ENCODE measurements around the gene LRCH1.

LRCH1 gene

DNA sequence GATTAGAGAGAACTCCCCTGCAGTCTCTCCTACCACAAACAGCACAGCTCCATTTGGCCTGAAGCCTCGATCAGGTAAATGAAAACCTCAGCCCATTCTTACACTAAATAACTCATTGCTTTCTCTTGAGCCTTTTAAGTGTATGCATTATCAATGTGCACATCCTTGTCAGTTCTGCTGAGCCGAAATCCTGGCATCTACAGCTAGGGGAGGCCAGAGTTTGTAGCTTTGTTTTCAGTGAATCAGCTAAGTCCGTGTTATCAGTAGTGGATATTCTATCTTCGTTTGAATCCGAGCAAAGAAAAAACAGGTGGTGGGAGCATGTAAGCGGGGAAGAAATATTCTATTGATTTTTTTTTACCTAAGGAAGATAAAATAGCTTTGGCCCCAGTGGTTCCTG is 159.6 kb downstream of the LRCH1 start:
- no peak for DNase-seq (ENCODE audit: low spot score)

DNA sequence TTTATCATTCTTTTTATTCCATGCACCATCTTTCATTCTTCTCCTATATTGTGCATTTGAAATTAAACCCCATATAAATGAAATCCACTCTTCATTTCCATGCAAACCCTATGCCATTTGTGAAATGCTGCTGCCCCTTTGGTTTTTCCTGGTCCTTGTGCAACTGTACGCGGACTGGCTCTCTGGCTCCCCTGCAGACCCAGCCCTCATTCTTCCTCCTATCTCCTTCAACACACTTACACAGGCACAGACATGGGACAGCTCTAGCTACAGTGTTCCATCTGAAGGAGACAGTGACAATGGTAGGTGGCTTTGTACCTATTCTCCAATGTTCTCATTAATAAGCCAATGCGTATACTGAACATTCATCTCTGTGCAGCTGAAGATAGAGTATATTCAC is 162.4 kb downstream of the LRCH1 start:
- no peak for DNase-seq (ENCODE audit: low spot score)

DNA sequence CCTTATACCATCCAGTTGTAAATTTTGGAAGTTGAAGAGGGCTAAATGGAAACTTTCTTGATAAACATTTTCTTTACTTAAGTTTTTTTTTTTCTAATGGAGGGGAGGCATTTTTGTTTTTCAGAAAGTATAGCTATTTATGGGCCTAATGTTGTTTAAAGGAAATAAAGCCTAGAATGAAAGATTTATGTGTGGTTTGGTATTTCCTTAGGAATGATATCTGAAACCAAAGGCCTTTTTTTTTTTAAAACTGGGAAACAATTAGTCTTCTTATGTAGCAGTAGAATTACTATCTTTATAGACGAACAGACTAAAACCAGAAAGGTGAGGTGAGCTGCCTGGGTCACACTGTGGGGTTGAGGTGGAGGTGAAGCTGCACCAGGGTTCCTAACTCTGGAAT is 163.9 kb downstream of the LRCH1 start:
- DNase-seq (ENCODE audit: low spot score) = no peak

DNA sequence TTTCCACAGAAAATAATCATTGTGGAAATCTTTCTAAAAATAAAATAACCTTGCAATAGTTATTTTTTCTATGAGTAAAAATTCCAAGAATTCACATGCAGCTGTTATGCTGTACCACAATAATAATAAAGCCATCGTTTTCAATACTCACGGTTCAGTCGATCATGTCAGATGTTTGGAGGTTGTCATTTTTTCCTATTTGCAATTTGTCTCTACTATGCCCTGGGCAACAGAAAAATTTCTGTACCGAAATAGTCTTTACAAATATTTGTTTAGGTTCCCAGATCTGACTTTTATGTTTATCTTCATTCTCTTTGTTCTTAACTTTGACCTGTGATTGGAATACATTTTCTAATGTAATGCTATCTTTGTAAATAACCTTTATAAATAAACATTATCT is 164.3 kb downstream of the LRCH1 start:
- no peak for DNase-seq (ENCODE audit: low spot score)

DNA sequence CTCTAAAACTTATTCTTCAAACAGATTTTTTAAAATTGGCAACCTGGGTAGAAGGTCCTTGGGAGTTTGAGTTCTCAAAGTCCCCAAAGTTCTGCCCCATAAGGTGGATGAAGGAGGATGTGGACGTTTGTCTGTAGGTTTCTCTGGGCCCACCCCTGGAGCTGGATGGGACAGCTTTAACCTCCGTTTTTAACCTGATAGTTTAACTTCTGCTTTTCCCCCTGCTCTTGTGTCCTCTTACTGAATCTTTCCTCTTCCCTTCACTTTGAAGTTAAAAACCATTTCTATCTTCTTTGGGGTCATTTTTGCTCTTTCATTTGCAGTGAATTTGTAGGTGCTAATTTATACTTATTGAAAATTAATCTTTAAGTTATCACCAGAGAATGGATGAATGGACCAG is 164.9 kb downstream of the LRCH1 start:
- DNase-seq (ENCODE audit: low spot score) = no peak

DNA sequence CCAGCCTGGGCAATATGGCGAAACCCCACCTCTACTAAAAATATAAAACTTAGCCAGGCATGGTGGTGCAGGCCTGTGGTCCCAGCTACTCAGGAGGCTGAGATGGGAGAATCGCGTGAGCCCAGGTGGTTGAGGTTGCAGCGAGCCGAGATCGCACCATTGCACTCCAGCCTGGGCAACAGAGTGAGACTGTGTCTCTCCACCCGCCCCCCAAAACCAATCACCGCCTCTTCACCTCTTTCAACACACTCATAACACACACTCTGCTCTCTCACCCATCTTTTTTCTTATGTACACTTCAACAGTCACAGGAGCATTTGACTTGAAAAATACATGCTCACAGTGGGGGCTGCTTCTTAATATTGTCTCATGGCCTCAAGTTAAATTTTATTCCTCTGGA is 167.2 kb downstream of the LRCH1 start:
- DNase-seq (ENCODE audit: low spot score) = no peak

DNA sequence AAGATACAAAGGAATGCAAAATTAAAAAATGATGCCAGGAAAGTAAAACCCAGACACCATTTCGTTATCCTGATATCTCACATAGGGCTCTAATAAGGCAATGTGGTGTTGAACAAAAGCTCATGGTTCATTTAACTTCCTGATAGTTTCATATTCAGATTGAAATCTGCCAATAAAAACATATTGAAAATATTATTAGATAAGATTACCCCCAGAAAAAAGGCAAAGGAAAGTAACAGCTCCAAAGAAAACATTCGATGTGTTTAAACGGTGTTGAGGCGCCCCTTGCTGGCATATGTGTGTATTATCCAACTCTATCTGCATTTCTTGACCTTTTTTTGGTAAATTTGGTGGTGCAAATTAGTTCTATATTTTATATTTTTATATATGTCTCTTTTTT is 168.1 kb downstream of the LRCH1 start:
- no peak for DNase-seq (ENCODE audit: low spot score)

DNA sequence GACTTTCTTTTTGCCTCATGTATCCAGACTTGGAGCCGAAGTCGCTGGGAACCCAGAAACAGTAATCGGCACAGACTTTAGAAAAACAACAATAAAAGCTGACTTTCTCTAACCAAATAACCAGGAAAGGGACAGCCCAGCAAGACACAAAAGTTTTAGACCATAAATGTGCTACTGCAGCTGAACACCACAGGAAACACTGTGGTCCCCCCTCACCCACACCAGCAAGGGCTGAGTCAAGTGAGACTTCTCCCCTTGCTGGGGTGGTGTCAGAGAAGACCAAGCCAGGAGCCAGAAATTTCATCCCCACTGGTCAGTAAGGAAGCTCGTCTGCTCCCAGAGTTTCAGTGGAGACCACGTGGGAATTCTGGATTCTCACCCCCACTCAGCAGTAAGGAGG is 173.4 kb downstream of the LRCH1 start:
- DNase-seq (ENCODE audit: low spot score) = no peak

DNA sequence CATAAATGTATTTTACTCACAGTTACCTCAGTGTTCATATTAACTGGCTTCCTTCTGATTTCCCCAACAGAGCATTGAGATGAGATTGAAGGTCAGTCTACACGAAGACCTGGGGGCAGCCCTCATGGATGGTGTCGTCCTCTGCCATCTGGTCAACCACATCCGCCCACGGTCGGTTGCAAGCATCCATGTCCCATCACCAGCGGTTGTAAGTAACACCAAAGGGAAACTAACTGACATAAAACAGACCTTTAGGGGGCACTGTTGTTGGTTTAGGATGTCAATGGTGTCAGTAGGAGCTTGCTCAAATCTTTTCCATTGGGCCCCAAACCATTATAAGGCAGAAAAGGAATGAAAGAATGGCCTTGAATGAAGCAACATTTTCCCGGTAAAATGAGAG is 175.8 kb downstream of the LRCH1 start:
- DNase-seq (ENCODE audit: low spot score) = no peak

DNA sequence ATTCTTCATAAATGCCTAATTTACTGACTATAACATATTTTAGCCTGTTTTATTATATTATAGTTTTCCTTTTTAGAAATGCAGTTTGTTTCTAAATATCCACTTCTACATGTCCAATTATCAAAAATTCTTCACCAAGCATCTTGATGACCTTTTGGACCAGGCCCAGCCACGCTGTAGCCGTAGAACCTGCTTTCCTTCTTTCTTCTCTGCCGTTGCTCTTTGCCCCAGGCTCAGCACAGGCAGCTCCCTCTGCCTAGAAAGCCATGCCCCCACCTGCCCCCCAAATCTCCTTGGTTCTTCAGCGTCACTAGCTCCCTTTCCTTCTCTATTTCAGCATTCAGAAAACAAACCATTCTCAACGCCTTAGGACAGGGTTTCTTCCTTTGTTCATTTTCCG is 178.6 kb downstream of the LRCH1 start:
- DNase-seq (ENCODE audit: low spot score) = no peak

DNA sequence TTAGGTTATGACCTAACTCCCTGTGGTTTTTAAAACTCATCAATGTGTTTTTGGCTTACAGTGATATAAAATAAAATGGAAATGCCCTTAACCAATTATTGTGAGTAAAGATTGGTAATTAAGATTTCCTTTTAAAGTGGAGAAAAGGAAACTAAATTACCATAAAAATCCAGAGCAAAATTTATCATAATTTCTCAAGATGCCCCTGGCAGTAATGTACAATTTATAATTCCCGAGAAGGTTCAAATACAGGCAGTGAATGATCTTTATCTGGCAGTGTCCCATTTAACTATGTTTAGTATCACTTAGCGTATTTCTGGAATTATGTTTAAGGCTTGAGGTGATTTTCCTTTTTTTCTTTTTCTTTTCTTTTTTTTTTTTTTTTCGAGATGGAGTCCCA is 182.5 kb downstream of the LRCH1 start:
- DNase-seq (ENCODE audit: low spot score) = no peak

DNA sequence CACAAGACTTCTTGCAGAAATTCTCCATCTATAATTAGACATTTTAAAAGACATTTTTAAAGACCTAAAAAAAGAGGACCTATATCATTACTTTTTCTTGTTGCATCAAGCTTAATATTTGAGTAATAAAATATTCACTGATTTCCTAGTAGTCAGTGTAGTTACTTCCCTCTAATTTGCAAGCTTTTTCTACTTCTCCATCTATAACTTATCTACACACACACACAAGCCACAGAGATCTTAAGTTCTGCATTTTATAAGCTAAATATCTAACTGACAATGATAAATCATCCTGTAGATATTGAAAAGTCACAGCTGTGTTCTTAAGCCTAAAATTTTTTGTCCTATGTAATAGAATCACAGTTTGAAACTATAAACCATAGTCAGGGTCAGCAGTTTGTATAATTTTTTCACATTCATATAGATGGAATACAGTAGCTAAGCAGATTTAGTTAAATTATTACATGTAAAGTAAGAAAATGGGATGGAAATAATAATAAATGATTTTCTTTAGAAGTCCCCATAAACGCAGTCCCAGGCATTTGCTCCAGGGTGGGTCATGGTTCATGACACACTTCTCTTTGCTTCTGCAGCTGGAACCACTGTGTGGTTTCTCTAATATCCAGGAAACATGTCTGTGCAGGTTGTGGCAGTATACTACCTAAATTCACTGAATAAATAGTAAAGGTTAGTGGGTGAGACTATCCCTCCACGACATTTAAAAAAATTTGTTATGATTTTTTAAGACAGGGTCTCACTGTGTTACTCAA is 183.8 kb downstream of the LRCH1 start:
- DNase-seq (ENCODE audit: low spot score) = no peak

DNA sequence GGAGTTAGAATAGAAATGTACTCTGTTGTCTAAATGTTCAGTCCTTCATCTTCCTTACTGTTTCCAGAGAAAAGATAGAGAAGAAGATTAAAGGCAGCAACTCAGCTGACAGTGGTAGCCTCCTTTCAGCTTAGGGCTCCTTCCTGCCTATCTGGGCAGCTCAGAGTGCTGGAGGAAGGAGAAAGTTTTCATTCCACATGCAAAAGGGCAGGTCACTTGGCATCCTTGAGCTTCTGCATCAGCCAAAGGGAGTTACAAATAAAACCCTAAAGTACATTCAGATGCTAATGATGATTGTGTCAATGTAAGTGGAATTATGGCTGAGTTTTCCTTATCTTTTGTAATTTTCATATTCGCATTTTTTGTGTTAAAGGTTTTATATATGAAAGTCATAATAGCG is 185.1 kb downstream of the LRCH1 start:
- no peak for DNase-seq (ENCODE audit: low spot score)

DNA sequence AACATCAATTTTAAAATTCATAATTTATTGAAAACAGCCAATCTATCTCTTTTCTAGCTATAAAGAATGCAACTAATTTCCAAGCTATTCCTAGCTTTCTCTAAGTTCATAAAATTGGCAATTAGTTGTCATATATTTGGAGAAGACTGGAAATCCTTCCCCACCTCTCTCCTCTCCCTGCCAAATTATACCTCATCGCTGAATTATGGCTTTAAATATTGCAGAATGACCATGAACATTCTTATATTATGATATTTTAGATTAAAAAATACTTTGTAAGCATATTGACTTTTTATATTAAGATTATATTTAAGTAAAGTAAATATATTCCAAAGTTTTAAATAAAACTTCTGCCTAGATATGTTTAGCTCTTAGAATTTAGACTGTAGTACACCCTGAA is 185.8 kb downstream of the LRCH1 start:
- DNase-seq (ENCODE audit: low spot score) = no peak

DNA sequence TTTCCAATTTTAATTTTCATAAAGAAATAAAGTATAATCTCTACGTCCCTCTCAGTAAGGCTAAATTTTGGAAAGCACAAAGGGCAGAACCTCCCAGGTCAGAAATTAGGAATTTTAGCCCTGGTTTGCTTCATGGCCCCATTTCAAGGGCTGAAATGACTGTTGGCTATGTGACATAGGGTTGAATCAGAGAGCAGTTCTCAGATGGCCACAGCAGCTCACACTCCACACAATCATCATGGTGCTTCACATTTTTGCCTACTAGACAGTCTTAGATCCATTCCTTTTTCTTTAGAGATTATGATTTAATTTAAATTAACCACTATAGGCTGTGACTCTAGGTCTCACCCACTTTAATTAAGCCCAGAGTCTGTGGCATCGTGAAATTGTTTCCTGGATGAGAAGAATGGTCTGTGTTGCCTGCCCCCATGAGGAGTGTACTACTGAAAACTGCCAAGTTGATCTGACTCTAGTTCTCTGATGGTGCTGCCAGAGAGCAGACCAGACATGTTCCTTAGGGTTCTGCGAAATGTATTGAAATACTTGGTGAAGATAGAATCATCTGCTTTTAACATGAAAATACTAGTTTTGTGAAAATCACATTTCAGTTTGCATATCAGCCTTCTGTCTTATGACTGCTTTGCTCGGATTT is 186.6 kb downstream of the LRCH1 start:
- DNase-seq (ENCODE audit: low spot score) = no peak

DNA sequence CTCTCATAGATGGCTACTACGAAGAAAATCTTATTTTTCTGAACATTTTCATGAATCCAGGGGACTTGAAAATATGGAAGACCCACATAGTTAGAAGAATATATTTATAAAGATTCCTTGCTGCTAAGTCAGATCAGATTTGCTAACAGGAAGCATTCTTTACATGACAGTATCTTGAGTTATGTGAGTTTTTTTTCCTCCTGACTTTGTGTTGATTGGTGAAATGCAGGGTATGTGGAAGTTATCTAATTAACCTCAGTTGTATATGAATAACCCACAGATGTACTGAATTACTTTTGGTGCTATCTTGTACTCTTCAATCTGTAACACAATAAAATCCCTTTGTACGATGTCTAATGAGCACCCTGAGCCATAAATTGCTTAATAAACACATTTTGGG is 190.2 kb downstream of the LRCH1 start:
- no peak for DNase-seq (ENCODE audit: low spot score)

DNA sequence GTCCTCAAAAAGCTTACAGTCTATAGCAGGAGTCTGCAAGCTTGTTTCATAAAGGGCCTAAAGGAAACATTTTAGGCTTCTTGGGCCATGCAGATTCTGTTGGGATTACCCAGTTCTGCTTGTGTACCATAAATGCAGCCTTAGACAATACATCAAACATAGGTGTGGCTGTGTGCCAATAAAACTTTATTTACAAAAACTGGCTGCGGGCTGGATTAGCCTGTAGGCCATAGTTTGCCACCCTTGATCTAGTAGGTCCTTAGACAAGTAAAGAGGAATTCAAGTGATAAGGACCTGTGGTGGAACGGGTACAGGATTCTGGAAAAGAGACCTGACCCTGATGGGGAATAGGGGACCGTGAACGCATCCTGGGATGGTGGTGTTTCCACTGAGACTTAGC is 192.1 kb downstream of the LRCH1 start:
- no peak for DNase-seq (ENCODE audit: low spot score)

DNA sequence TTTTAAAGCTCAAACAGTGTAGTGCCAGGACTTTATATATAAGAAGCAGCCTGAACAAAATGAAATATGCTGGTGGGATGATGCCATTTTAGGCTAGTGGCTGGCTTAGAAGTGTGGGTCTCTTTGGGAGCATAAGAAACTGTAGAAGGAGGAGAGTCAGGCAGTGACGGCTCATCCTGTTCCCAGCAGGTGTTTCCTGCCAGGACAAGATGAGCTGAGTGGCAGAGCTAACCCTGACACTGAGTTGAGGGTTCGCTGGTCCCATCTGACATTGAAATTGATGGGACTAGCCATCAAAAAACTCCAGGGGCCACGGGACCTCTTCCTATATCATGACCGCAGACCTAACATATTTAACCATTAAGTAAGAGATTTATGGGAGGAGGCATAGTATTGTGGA is 192.7 kb downstream of the LRCH1 start:
- no peak for DNase-seq (ENCODE audit: low spot score)

DNA sequence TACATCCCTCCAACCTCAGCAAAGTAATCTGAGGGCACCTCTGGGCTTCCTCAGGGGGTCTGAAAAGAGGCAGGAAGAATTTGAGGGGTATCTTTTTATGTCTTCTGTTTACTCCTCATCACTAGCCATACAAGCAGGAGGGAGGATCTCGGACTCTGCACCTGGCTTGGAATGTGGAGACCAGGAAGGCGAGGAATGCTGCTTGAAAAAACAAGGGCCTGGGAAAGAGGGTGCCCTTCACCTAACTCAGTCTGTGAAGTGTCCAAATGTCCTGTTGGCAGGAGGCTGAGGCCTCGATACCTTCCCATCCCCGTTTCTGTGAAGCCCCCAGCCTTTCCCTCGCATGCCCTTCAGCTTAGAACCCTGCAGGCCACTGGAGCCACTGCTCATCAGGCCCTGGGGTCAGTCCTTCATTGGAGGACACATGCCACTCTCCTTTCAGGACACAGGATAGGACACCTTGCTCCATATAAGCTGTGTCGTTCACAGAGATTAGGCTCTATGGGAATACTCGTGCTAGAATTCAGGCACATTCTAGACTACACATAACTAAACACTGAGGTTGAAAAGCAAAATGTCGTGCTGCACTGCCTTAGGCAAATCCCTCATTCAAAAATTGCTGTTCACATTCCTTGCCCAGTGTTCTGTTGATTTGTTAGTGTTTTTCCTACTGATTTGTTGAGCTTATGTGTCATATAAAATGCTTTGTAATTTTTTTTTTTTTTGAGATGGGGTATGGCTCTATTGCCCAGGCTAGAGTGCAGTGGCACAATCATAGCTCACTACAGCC is 194.3 kb downstream of the LRCH1 start:
- no peak for DNase-seq (ENCODE audit: low spot score)

DNA sequence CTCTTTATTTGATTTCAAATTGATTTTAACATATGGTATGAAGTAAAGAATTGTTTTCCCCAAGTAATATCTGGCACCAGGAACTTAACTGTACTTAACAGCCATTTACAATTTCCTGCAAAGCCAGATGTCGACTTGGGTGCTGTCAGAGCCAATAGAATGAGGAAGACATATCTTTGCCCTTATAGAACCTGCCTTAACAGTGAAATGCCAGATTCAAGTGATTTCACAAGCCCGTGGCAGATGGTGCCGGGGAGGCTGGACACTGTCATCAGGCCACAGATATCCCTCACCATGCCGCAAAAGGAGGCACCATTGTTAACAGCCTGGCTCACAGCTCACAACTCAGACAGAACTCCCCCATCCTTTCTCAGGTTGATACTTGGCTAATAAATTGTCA is 195.3 kb downstream of the LRCH1 start:
- DNase-seq (ENCODE audit: low spot score) = no peak

DNA sequence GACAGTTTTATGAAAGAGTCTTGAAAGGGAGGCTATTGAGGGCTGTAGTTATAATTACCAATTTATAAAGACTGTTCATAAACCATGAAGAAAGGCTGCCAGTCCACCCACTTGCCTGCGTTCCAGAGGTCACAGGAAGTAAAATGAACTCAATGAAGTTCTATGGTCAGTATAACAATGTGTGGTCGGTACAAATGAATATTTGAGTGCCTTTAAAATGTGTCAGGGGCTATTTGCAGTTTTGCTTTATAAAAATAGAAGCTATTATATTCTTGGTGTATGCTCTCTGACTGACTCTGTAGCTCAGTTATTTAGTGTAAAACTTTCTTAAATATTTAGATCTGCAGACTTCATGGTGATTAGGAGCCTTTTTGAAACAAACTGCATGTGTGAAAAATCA is 197.0 kb downstream of the LRCH1 start:
- no peak for DNase-seq (ENCODE audit: low spot score)

DNA sequence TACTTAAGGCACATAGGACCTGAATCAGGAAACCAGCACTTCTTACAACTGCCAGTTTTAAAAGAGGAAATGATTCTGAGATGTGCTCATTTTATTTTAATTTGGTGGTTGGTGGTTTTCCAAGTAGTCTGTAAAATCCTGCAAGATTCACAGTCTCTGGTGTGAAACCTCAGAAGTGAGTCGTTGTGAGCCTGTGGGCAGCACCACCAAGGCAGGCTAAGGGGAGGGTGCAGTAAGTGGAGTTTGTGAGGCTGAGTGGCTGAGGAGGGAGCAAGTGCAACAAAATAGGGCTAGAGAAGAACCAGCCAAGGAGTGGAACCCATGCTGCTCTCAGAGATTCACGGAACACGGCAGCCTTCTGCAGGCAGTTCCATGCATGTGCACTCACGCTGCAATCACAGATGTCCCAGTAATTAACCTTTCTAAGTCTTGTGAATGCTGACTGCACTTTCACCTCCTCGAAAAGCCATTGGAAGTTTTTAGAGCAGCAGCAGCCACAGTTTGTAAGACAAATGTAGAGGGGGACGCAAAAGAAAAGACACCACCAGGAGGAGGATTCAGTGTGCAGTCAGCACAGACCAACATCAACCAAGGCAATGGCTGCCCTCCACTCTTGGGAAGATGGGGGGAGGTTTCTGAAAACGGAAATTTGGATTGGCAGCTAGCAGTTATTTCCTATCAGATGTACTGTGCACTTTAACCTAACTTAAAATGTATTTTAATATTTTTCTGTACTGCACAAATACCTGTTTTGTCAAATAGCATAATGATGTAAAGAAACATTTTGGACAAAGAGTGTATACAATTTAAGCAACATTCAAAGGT is 199.1 kb downstream of the LRCH1 start:
- no peak for DNase-seq (ENCODE audit: low spot score)
